ENCODE measurements around the gene SKA3. TPM values are rescaled to one million over a fixed set of nuclear protein-coding genes. Genes with fewer than 3 reads are reported as not detected.

The SKA3 gene
- 0.79 and 2.5 TPM in 2 replicates for polyA plus RNA-seq

DNA sequence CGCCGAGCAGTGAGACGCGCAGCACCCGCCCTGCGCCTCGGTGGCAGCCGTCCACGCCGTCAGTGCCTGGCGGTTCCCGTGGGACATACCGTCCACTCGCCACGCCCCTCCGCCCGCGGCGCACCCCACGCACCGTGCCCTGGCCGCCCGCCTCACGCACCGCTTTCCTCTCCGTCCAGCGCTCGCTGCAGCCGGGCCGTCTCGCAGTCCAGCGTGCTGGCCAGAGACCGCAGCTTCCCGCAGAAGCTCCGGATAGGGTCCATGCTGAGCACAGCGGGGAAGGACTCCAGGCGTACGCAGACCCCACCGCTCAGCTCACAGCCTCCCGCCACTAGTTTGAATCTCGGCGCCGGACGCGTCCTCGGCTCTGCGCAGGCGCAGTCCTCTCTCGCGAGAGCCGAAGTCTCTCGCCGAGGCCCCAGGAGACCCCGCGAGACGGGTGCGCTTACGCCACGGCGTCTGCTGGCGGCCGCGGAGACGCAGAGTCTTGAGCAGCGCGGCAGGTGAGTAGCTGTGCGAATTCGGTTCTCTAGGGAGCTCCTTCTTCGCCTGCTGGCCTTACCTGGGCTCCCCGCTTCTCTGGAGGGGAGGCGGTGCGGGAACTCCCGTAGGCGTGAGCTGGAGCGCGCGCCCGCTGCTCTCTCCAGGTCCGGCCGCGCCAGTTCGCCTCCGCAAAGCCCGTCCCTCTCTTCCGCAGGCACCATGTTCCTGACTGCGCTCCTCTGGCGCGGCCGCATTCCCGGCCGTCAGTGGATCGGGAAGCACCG lies at the start of gene SKA3, which contains the start of gene MRPL57:
Gene SKA3 (minus strand): TSS at position 338 of the 767 bp plus-strand sequence. CDS start 75 bp downstream, at position 263.
Gene MRPL57 (plus strand): TSS at position 444 of the 767 bp plus-strand sequence. CDS start 259 bp downstream, at position 703.

Other genes with a start within 250 kb of the SKA3 start
- gene LATS2, start 115.0 kb downstream of the SKA3 start, polyA plus RNA-seq, result 4.1 and 4.7 TPM in 2 replicates
- gene SAP18, start 36.4 kb downstream of the SKA3 start, polyA plus RNA-seq, result 967 and 1,225 TPM in 2 replicates
- gene MRPL57, start 106 bp upstream of the SKA3 start, polyA plus RNA-seq, result 19.1 and 34.5 TPM in 2 replicates